SK-N-SH treated with all-trans-retinoic acid at 6 μM for 48 hours (cell line): ENCODE results near the gene PTPRN2.

Source experiments
- ATAC-seq: fragments of 200-7000 bp; cut with Tn5 transposase; 3 replicates; pipeline ENCODE4 v1.9.1; 2020; ENCODE audit warnings: mild to moderate bottlenecking, moderate library complexity
- ARNTL ChIP-seq: fragments of 450-650 bp; formaldehyde crosslinking; IDR thresholded peaks from 2 replicates; pipeline ENCODE4 v1.5.0; 2020; ENCODE audit warnings: low read depth, mild to moderate bottlenecking, moderate library complexity, borderline replicate concordance
- CREB5 ChIP-seq: fragments of 250-450 bp; sonication (Bioruptor Pico); IDR thresholded peaks from 2 replicates; pipeline ENCODE4 v1.5.1; 2020; ENCODE audit warnings: low read depth, mild to moderate bottlenecking, moderate library complexity
- CSRNP3 ChIP-seq: fragments of 250-450 bp; sonication (Bioruptor Pico); IDR thresholded peaks from 2 replicates; pipeline ENCODE4 v1.5.1; 2021; ENCODE audit warnings: mild to moderate bottlenecking, moderate library complexity
- ESRRG ChIP-seq: fragments of 250-450 bp; sonication (Bioruptor Pico); IDR thresholded peaks from 2 replicates; pipeline ENCODE4 v1.6.1; 2021; ENCODE audit warnings: mild to moderate bottlenecking
- GLIS3 ChIP-seq: fragments of 250-450 bp; sonication (Bioruptor Pico); IDR thresholded peaks from 2 replicates; pipeline ENCODE4 v1.5.0; 2020; ENCODE audit warnings: mild to moderate bottlenecking, moderate library complexity
- OSR1 ChIP-seq: fragments of 250-450 bp; sonication (Bioruptor Pico); IDR thresholded peaks from 2 replicates; pipeline ENCODE4 v1.8.0; 2022; ENCODE audit warnings: moderate library complexity, mild to moderate bottlenecking, inconsistent platforms
- PATZ1 ChIP-seq: fragments of 250-450 bp; sonication (Bioruptor Pico); IDR thresholded peaks from 2 replicates; pipeline ENCODE4 v1.8.0; 2020; ENCODE audit warnings: mild to moderate bottlenecking, moderate library complexity, borderline replicate concordance
- PPARA ChIP-seq: fragments of 250-450 bp; sonication (Bioruptor Pico); IDR thresholded peaks from 2 replicates; pipeline ENCODE4 v1.5.0; 2020; ENCODE audit warnings: mild to moderate bottlenecking, borderline replicate concordance
- RARB ChIP-seq: fragments of 250-450 bp; sonication (Bioruptor Pico); IDR thresholded peaks from 2 replicates; pipeline ENCODE4 v1.8.0; 2021; ENCODE audit warnings: mild to moderate bottlenecking, moderate library complexity
- SNAI2 ChIP-seq: fragments of 250-450 bp; sonication (Bioruptor Pico); IDR thresholded peaks from 2 replicates; pipeline ENCODE4 v1.5.0; 2020; ENCODE audit warnings: mild to moderate bottlenecking, moderate library complexity
- TCF4 ChIP-seq: fragments of 250-450 bp; sonication (Bioruptor Pico); IDR thresholded peaks from 2 replicates; pipeline ENCODE4 v1.8.0; 2021; ENCODE audit warnings: mild to moderate bottlenecking, moderate library complexity, borderline replicate concordance
- TOX ChIP-seq: fragments of 250-450 bp; sonication (Bioruptor Pico); IDR thresholded peaks from 2 replicates; pipeline ENCODE4 v1.8.0; 2021; ENCODE audit warnings: mild to moderate bottlenecking, moderate library complexity, borderline replicate concordance
- ZC3H10 ChIP-seq: fragments of 250-450 bp; sonication (Bioruptor Pico); IDR thresholded peaks from 2 replicates; pipeline ENCODE4 v1.5.1; 2021; ENCODE audit warnings: mild to moderate bottlenecking, moderate library complexity
- ZFP3 ChIP-seq: fragments of 250-450 bp; sonication (Bioruptor Pico); IDR thresholded peaks from 2 replicates; pipeline ENCODE4 v1.5.0; 2020; ENCODE audit warnings: mild to moderate bottlenecking, moderate library complexity
- ZFP30 ChIP-seq: fragments of 450-650 bp; formaldehyde crosslinking; IDR thresholded peaks from 2 replicates; pipeline ENCODE4 v1.5.0; 2022; ENCODE audit warnings: mild to moderate bottlenecking, moderate library complexity
- ZNF565 ChIP-seq: fragments of 450-650 bp; formaldehyde crosslinking; conservative IDR thresholded peaks from 2 replicates; pipeline ENCODE4 v1.5.0; 2020; ENCODE audit warnings: low read depth, mild to moderate bottlenecking, moderate library complexity
- ZNF70 ChIP-seq: fragments of 450-650 bp; formaldehyde crosslinking; IDR thresholded peaks from 2 replicates; pipeline ENCODE4 v1.5.0; 2020; ENCODE audit warnings: mild to moderate bottlenecking, moderate library complexity
- ZNF8 ChIP-seq: fragments of 450-650 bp; formaldehyde crosslinking; IDR thresholded peaks from 2 replicates; pipeline ENCODE4 v1.5.0; 2020; ENCODE audit warnings: mild to moderate bottlenecking, moderate library complexity
- TF ChIP-seq, protein P1 (sequence below): fragments of 250-450 bp; sonication (Bioruptor Pico); IDR thresholded peaks from 2 replicates; pipeline ENCODE4 v1.5.0; 2020; ENCODE audit warnings: mild to moderate bottlenecking, moderate library complexity

The PTPRN2 gene

DNA sequence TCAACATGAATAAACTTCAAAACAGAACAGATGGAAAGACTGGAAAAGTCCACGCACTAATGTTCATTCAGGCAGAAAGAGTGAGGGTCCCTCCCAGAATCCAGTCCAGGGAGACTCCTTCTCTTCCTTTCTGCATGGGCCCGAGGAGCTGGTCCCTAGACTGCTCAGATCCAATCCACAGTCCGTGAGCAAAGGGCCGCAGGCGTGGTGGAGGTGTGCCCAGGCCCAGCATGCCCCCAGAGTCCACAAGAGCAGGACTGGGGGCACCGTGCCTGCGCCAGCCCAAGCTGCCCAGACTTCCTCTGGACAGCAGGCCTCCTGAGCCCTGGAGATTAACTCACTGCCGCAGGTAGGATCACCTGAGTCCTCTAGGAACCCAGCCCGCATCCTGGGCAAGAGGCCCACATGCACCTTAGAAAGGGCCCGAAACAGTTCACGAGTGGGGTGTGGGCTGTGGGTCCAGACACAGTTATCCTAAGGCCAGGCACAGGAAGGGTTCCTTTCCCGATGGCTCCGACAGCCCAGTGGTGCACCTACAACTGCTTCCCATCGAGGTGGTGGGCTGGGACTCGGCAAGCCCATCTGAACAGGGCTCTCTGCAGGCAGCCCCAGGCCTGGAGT lies 719.8 kb downstream of the PTPRN2 start:
- TF ChIP-seq ZNF565 (CRISPR knock-in tag), result no peak
- TF ChIP-seq TOX (CRISPR knock-in tag), result no peak
- TF ChIP-seq ZNF8, result no peak
- TF ChIP-seq CSRNP3 (CRISPR knock-in tag), result no peak
- no peak for TF ChIP-seq ARNTL
- TF ChIP-seq ESRRG (CRISPR knock-in tag), result no peak
- TF ChIP-seq GLIS3, result no peak
- no peak for TF ChIP-seq OSR1 (CRISPR knock-in tag)
- TF ChIP-seq RARB (CRISPR knock-in tag), result no peak
- TF ChIP-seq, protein P1, sequence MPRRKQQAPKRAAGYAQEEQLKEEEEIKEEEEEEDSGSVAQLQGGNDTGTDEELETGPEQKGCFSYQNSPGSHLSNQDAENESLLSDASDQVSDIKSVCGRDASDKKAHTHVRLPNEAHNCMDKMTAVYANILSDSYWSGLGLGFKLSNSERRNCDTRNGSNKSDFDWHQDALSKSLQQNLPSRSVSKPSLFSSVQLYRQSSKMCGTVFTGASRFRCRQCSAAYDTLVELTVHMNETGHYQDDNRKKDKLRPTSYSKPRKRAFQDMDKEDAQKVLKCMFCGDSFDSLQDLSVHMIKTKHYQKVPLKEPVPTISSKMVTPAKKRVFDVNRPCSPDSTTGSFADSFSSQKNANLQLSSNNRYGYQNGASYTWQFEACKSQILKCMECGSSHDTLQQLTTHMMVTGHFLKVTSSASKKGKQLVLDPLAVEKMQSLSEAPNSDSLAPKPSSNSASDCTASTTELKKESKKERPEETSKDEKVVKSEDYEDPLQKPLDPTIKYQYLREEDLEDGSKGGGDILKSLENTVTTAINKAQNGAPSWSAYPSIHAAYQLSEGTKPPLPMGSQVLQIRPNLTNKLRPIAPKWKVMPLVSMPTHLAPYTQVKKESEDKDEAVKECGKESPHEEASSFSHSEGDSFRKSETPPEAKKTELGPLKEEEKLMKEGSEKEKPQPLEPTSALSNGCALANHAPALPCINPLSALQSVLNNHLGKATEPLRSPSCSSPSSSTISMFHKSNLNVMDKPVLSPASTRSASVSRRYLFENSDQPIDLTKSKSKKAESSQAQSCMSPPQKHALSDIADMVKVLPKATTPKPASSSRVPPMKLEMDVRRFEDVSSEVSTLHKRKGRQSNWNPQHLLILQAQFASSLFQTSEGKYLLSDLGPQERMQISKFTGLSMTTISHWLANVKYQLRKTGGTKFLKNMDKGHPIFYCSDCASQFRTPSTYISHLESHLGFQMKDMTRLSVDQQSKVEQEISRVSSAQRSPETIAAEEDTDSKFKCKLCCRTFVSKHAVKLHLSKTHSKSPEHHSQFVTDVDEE (CRISPR knock-in tag), result no peak
- no peak for TF ChIP-seq PPARA
- no peak for TF ChIP-seq CREB5 (CRISPR knock-in tag)
- TF ChIP-seq TCF4, result no peak
- no peak for TF ChIP-seq ZFP30 (CRISPR knock-in tag)
- no peak for TF ChIP-seq ZFP3 (CRISPR knock-in tag)
- ATAC-seq, result no peak

GRCh38 chr7:157866336-157866924 lies 721.2 kb downstream of the PTPRN2 start:
- TF ChIP-seq CREB5 (CRISPR knock-in tag), result no peak
- TF ChIP-seq OSR1 (CRISPR knock-in tag), result no peak
- TF ChIP-seq ARNTL, result no peak
- no peak for TF ChIP-seq SNAI2
- TF ChIP-seq RARB (CRISPR knock-in tag), result no peak
- no peak for TF ChIP-seq PATZ1 (CRISPR knock-in tag)
- no peak for TF ChIP-seq TOX (CRISPR knock-in tag)
- TF ChIP-seq ZNF565 (CRISPR knock-in tag), result no peak
- no peak for TF ChIP-seq ZC3H10 (CRISPR knock-in tag)
- no peak for TF ChIP-seq GLIS3
- TF ChIP-seq ZFP30 (CRISPR knock-in tag), result no peak
- no peak for TF ChIP-seq PPARA
- TF ChIP-seq CSRNP3 (CRISPR knock-in tag), result no peak
- no peak for TF ChIP-seq ZNF70
- TF ChIP-seq, all 23 proteins: peak for 0
- ATAC-seq, result no peak
